SU-DHL-6 (cell line): ENCODE data around the gene ARHGEF17.
"Not testable (repeated sequence)": the region's sequence is repeated elsewhere in the genome, so short reads cannot be mapped to it uniquely, and the experiment has no call there.

Experiments
- H2AFZ ChIP-seq: fragments of 200-600 bp; sonication (generic); 2 replicates; pipeline ENCODE4 v1.6.1; 2014; ENCODE audit warnings: low read depth, mild to moderate bottlenecking, moderate library complexity, mixed read lengths, antibody characterized with exemption, low read length; ENCODE audit not compliant: severe bottlenecking
- H3F3A ChIP-seq: fragments of 200-600 bp; shearing (Covaris generic); 2 replicates; pipeline ENCODE4 v1.6.0; 2016; ENCODE audit warnings: antibody characterized with exemption, mild to moderate bottlenecking; ENCODE audit not compliant: insufficient read depth
- H3K27ac ChIP-seq: fragments of 200-600 bp; sonication (generic); 2 replicates; pipeline ENCODE4 v1.5.1; 2016; ENCODE audit warnings: low read depth, mild to moderate bottlenecking, low read length, moderate library complexity, mixed read lengths
- H3K27me3 ChIP-seq: fragments of 200-600 bp; sonication (generic), shearing (Covaris generic); 2 replicates; pipeline ENCODE4 v1.6.0; 2014; ENCODE audit warnings: mild to moderate bottlenecking, low read length
- H3K36me3 ChIP-seq: fragments of 200-600 bp; sonication (generic); 2 replicates; pipeline ENCODE4 v1.6.1; 2014; ENCODE audit warnings: mild to moderate bottlenecking, low read length, mixed read lengths
- H3K4me2 ChIP-seq: fragments of 300-600, 200-600 bp; shearing (Covaris generic), sonication (generic); 2 replicates; pipeline ENCODE4 v1.6.0; 2014; ENCODE audit warnings: low read length, low read depth, mild to moderate bottlenecking; ENCODE audit not compliant: poor library complexity, severe bottlenecking
- H3K4me3 ChIP-seq: fragments of 200-600 bp; sonication (generic); 2 replicates; pipeline ENCODE4 v1.5.1; 2014; ENCODE audit warnings: antibody characterized with exemption, low read length, mild to moderate bottlenecking, mixed read lengths; ENCODE audit not compliant: insufficient read depth, poor library complexity, severe bottlenecking
- H3K79me2 ChIP-seq: fragments of 200-600 bp; sonication (generic); 2 replicates; pipeline ENCODE4 v1.6.1; 2014; ENCODE audit warnings: mild to moderate bottlenecking, low read length, moderate library complexity; ENCODE audit not compliant: insufficient read depth
- H3K9ac ChIP-seq: fragments of 200-600 bp; sonication (generic); 2 replicates; pipeline ENCODE4 v1.7.0; 2014; ENCODE audit warnings: mild to moderate bottlenecking, low read length
- H3K9me2 ChIP-seq: fragments of 200-600 bp; sonication (generic); replicated peaks from 2 replicates; pipeline ENCODE4 v1.6.1; 2014; ENCODE audit warnings: low read length; ENCODE audit not compliant: insufficient read depth
- H3K9me3 ChIP-seq: fragments of 200-600 bp; sonication (generic); 2 replicates; pipeline ENCODE4 v1.6.1; 2014; ENCODE audit warnings: low read length, mixed read lengths; ENCODE audit not compliant: insufficient read depth
- H4K20me1 ChIP-seq: fragments of 200-600 bp; sonication (generic); 2 replicates; pipeline ENCODE4 v1.6.1; 2014; ENCODE audit warnings: low read depth, mild to moderate bottlenecking, antibody characterized with exemption, low read length, moderate library complexity, mixed read lengths
- EZH2phosphoT487 ChIP-seq: fragments of 200-600 bp; sonication (generic), shearing (Covaris generic); conservative IDR thresholded peaks from 2 replicates; pipeline ENCODE4 v1.6.1; 2018; ENCODE audit warnings: mild to moderate bottlenecking, antibody characterized with exemption, low read length, moderate library complexity, mixed read lengths
- TF ChIP-seq, protein P1 (sequence below): fragments of 200-600 bp; sonication (generic); IDR thresholded peaks from one replicate; pipeline ENCODE4 v1.5.1; 2017; ENCODE audit warnings: antibody characterized with exemption, mild to moderate bottlenecking, low read length, moderate library complexity; ENCODE audit not compliant: insufficient read depth, poor library complexity, severe bottlenecking

Gene ARHGEF17

DNA sequence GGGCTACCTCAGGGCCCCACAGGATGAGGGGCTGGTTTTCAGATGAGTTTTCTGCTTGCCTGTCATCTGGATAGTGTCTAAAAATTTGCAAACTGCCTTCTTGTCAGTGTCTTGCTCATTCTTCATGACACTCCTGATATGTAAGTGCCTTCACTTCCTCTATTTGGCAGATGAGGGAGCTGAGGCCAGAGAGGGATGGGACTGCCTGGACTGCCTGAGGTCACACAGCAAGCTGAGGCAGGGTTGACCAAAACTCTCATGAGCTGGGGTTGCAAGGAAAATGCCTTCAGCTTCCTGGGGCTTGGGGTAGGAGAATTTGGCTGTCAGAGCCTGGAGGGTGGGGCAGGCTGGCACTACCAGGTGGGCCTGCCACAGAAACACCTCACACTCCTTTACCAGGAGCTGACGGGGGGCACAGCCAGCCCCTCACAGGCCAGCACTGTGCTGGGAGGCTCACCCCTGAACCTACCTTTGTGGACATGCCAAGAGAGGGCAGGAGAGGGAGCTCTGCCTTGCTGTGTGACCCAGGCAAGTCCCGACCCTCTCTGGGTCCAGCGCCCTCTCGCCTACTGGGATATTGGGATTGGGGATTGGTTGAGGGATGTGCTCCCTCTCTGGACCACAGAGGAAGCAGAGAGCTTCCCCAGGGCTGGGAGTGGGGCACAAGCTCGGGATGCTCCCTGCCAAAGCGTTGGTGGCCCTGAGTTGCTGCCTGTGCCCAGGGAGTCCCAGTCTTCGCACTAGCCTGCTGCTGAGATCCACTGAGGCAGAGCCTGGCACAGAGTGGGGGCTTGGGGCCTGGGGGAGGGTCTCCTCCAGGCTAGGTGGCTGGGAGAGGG is 37.8 kb upstream of the ARHGEF17 start:
- H3F3A ChIP-seq: no peaks in the 10 kb centered on the region
- no peaks in the 10 kb centered on the region for H3K27me3 ChIP-seq
- no peaks in the 10 kb centered on the region for H3K9me3 ChIP-seq
- no peak overlapping the region for H3K4me2 ChIP-seq
- no peaks in the 10 kb centered on the region for H3K9me2 ChIP-seq
- no peaks in the 10 kb centered on the region for H3K36me3 ChIP-seq
- no peaks in the 10 kb centered on the region for H4K20me1 ChIP-seq
- H3K79me2 ChIP-seq: no peaks in the 10 kb centered on the region
- H3K9ac ChIP-seq: no peak overlapping the region
- H2AFZ ChIP-seq: no peak overlapping the region
- no peak for TF ChIP-seq EZH2phosphoT487
- TF ChIP-seq, protein P1, sequence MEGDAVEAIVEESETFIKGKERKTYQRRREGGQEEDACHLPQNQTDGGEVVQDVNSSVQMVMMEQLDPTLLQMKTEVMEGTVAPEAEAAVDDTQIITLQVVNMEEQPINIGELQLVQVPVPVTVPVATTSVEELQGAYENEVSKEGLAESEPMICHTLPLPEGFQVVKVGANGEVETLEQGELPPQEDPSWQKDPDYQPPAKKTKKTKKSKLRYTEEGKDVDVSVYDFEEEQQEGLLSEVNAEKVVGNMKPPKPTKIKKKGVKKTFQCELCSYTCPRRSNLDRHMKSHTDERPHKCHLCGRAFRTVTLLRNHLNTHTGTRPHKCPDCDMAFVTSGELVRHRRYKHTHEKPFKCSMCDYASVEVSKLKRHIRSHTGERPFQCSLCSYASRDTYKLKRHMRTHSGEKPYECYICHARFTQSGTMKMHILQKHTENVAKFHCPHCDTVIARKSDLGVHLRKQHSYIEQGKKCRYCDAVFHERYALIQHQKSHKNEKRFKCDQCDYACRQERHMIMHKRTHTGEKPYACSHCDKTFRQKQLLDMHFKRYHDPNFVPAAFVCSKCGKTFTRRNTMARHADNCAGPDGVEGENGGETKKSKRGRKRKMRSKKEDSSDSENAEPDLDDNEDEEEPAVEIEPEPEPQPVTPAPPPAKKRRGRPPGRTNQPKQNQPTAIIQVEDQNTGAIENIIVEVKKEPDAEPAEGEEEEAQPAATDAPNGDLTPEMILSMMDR: no peak
- no peak overlapping the region for H3K27ac ChIP-seq
- no peak overlapping the region for H3K4me3 ChIP-seq

DNA sequence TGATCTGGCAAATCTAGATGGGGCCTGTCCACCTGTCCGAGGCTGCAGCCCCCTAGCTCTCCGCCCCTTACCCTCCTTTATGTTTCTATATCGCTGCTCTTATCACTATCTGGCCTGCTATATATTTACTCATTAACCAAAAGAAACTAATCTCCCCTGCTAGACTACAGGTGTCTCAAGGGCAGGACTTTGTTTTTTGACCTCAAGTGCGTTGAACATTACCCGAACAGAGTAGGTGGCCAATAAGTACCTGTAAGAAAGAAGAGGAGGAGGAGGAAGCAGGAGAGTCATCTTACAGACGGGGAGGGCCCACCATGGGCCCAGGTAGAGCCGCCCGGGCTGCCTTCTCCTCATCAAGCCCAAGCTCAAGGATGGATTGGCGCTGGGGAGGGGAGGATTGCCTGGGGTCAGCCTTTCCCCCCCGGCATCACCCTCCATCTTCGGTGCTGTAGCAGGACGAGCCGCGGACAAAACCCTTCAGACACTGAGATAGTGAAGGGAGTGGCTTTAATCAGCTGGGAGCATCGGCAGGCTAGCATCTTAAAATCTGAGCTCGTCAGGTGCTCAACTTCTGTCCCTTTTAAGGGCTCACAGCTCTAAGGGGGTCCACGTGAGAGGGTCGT is 37.1 kb upstream of the ARHGEF17 start:
- no peaks in the 10 kb centered on the region for H3K79me2 ChIP-seq
- no peak overlapping the region for H3K27ac ChIP-seq
- no peaks in the 10 kb centered on the region for H3K36me3 ChIP-seq
- no peaks in the 10 kb centered on the region for H4K20me1 ChIP-seq
- H3K9me3 ChIP-seq: no peaks in the 10 kb centered on the region
- H3K4me3 ChIP-seq: no peak overlapping the region
- no peak overlapping the region for H3K9ac ChIP-seq
- no peaks in the 10 kb centered on the region for H3K27me3 ChIP-seq
- H3K4me2 ChIP-seq: no peak overlapping the region
- no peaks in the 10 kb centered on the region for H3K9me2 ChIP-seq
- H3F3A ChIP-seq: no peaks in the 10 kb centered on the region
- no peak overlapping the region for H2AFZ ChIP-seq
- TF ChIP-seq, protein P1: no peak
- TF ChIP-seq EZH2phosphoT487: no peak

DNA sequence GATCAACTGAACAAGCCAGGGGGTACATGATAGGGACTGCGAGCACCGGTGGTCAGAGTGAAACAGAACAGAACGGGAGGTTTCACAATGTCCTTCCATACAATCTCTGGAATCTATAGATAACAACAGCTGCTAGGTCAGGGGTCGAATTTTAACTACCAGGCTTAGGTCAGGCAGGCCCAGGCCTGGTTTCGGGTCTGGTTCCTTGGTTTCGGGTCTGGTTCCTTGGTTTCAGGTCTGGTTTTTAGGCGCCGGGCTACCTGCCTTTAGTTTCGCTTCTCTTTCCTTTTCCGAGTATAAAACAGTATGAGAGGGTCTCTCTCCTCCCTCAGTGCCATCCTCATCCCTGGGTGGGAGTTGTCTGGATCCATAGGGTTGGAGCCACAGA is 36.6 kb upstream of the ARHGEF17 start:
- H4K20me1 ChIP-seq, H3K4me2 ChIP-seq, H3K9me3 ChIP-seq, H3K36me3 ChIP-seq, H3K79me2 ChIP-seq, H3K27ac ChIP-seq, H3F3A ChIP-seq, H3K9ac ChIP-seq, H2AFZ ChIP-seq, H3K9me2 ChIP-seq, H3K27me3 ChIP-seq, H3K4me3 ChIP-seq: not testable (repeated sequence)
